Measurements from ENCODE around the gene TPPP.

The TPPP gene

GRCh38 chr5:664343-664993 is 28.7 kb downstream of the TPPP start:
- no peak for DNase-seq

- no peak for DNase-seq
These were observed 29.5 kb downstream of the TPPP start for GRCh38 chr5:663436-664342.

- DNase-seq, result no peak
These were observed 30.3 kb downstream of the TPPP start for GRCh38 chr5:662751-663435.

GRCh38 chr5:661891-662750 is 31.0 kb downstream of the TPPP start:
- no peak for DNase-seq

DNA sequence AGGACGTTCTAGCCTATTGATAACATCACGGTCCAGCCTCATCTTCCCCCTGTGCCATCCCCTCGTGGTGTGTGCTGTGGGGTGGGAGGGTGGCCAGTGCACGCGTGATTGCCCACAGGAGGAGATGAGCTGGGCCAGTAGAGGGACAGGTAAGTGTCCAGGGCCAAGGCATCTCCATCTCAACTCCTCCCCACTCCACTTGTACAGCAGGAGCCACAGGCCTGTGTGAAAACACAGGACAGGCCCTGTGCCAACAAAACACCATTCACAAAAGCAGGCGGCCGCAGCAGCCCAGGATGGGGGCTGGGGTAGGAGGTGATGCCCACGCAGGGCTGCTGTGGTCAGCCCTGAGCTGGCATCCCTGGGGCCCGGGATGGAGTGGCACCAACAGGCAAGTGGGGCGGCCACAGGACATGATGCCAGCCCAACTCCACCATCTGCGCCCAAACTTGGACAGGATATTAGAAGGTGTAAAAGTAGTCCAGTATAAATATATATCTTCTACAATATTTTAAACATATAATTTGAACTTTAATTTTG is 32.6 kb downstream of the TPPP start:
- DNase-seq, result no peak

DNA sequence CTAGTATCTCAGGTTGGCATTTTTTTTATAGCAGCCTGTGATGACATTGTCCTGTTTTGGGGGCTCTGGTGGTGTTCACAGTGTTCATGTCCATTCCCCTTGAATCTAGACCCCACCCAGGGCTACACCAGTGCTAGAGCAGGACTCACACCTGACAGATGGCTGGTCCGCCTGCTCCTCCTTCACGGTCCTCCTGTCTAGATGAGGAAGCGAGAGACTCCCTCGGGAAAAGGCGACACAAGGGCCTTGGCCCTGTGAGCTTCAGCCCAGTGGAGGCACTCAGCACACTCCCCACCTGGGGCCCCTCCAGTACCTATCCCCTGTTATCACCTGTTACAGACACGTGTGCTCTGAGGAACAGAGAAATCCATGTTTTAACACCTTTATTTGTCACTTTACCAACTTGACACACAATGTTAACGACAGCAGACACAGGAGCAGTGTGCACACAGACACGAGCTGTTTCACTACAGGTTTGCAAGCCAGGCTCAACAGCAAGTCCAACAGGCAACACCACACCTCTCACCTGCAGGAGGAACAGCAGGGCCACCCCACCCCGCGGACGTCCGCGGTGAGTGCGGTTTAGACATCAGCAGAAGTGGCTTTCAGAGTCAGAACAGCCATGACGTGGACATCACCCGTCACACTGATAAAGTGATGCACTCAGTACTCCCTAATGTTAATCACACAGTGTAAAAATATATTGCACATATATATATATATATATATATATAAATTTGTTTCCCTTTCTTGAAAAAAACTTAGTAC is 33.5 kb downstream of the TPPP start:
- no peak for DNase-seq

DNA sequence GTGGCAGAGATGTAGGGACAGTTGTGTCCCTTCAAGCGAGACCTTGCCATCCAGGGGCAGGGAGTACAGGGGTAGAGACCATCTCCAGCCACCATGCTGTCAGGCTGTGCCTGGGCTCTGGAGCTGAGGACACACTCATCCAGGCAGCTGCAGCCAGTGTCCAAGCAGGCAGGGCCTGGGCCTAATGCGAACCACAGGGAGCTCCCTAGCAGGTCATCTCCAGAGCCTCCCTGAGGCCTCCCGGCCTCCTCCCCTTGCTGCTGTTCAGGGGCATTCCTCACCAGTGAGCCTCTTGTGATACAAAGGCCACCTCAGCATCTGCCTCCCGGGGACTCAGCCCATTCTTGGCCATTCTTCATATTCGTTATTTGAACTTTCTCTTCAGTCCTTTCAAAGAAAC is 35.0 kb downstream of the TPPP start:
- DNase-seq, result no peak

DNA sequence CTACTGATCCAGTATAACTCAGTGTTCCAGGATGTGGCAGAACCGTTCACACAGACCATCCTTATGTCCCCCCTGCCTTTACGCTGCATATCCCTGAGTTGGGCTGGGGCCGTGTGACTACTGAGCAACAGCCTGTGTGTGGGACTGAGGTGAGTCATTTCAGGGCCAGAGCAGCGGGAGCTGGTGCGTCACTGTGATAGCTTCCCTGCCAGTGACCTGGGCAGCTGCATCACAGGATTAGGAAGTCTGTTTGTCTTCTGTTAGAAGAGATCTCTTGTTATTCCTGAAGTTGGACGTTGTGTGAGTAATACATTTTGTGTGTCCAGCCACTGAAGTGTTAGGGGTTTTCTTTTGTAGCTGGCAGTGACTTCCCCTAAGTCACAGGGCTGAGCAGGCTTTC is 35.6 kb downstream of the TPPP start:
- peak; percentile 40 for DNase-seq

GRCh38 chr5:655406-655805 is 37.7 kb downstream of the TPPP start:
- DNase-seq, result no peak

DNA sequence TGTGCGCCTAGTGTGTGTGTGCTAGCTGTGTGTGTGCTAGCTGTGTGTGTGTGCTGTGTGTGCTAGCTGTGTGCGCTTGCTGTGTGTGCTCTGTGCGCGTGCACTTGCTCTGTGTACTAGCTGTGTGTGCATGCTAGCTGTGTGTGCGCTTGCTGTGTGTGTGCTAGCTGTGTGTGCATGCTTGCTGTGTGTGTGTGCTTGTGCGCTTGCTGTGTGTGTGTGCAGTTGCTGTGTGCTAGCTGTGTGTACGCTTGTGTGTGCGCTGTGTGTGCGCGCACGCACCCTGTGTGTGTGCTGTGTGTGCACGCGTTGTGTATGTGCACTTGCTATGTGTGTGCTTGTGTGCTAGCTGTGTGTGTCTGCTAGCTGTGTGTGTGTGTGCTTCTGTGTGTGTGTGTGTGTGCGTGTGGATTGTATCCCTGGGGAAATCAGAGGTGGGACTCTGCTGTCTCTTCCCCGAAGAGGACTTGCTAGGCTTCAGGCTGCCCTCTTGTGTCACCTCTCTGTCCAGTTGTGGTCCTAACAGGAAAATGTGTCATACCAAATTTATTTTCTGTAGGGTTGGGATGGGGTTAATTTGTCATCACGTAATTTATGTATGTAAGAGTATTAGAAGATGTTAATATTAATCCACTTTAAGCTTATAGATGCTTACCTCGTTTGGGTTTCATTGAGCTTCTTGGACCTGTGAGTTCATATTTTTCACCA is 38.9 kb downstream of the TPPP start:
- DNase-seq, result no peak

DNA sequence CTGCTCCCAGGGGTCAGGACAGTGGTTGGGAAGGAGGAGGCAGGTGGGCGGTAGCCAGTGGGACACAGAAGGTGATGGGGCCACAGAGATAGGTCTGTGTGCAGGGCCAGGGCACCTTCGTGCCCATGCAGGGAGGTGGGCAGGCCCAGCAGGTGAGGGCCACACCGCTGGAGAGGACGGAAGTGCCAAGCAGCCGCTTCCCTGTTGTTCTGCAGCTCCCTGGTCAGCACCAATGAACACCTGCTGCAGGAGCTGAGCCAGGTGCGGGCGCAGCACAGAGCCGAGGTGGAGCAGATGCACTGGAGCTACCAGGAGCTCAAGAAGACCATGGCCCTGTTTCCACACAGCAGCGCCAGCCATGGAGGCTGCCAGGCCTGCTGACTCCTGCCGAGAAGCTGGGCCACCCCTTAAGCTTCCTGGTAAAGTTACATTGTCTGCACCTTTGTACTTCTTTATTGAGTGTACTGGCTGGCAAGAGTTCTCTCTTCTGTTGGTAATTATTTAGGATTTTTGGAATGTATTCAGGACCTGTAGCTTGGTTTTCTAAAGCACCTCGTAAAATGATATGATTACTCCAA is 40.3 kb downstream of the TPPP start:
- DNase-seq, result no peak

- DNase-seq, result no peak
These were observed 41.1 kb downstream of the TPPP start for GRCh38 chr5:652023-652515.

- DNase-seq, result no peak
These were observed 41.7 kb downstream of the TPPP start for GRCh38 chr5:651296-652022.

DNA sequence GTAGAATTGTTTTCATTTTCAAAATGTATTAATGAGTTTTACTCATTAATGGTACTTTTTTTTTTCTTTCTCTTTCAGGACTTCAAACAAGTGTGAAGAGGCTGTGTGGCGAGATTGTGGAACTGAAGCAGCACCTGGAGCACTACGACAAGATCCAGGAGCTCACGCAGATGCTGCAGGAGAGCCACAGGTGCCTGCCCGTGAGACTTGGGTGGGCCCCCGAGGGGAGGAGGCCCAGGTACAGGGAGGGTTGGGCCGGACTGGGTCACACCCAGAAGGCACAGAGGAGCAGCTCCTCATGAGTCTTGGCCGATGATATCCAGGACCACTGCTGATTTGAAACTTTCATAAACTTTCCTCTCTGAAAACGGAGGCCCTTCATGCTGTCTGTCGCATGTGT is 45.4 kb downstream of the TPPP start:
- DNase-seq, result no peak

- DNase-seq, result no peak
These were observed 45.8 kb downstream of the TPPP start for GRCh38 chr5:647311-647710.

- DNase-seq, result no peak
These were observed 46.6 kb downstream of the TPPP start for GRCh38 chr5:646396-647201.

DNA sequence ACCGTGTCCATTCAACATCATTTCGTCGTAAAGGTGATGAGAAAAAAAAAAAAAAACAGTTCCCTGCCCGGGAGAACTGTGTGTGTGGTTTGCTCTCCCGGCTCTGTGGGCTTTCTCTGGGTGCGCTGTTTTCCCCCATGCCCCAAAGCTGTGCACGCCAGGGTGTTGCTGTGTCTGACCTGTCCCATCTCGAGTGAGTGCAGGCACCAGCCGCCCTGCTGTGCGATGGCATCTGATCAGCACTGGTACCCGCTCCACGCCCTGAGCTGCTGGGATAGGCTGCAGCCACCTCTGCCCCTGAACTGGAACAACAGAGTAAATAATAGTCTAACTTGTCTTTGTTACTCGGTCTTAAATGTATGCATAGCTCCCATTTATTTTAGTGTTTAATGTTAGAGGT is 47.7 kb downstream of the TPPP start:
- DNase-seq, result no peak

DNA sequence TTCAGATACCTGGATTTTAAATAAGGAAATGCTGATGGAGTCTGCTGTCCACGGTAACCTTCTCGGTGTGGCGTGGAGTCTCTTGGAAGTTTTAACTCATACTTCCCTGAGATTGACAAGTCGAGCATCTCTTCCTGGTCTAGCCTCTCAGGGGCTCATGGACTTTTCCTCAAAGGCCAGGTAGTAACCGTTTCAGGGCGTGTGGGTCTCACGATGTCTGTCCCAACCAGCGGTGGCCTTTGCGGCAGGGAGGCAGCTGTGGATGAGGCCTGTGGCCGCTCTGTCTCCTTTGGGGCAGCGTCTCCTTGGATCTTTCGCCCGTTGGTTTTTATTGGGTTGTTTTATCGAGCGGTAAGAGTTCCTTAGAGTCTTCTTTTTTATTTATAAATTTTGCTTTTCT is 48.2 kb downstream of the TPPP start:
- DNase-seq, result no peak

DNA sequence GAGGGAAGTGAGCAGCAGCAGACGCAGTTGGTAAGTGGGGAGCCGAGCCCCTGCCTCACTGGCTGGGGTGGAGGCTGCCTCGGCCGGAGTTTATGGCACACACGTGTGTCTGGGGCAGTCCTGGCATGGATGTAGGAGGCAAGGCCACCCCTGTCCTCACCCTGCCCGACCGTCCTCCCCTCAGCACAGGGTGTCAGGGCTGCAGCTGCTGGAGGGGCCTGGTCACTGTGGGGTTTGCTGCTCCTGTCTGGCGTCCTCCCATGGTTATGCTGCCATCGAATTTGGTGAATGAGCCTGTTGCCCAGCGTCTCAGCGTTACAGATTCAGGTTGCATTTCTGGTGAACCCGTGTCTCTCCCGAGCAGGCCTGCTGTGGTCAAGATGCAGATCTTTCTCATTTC is 48.6 kb downstream of the TPPP start:
- no peak for DNase-seq
